HG02938 (cell line): Measurements from ENCODE around the gene RPS6KA3.

Experiments
- ATAC-seq: cut with Tn5 transposase; IDR thresholded peaks from one replicate; pipeline ENCODE4 v1.9.1; 2021; ENCODE audit warnings: mild to moderate bottlenecking, moderate library complexity; ENCODE audit not compliant: unreplicated experiment

Gene RPS6KA3

DNA sequence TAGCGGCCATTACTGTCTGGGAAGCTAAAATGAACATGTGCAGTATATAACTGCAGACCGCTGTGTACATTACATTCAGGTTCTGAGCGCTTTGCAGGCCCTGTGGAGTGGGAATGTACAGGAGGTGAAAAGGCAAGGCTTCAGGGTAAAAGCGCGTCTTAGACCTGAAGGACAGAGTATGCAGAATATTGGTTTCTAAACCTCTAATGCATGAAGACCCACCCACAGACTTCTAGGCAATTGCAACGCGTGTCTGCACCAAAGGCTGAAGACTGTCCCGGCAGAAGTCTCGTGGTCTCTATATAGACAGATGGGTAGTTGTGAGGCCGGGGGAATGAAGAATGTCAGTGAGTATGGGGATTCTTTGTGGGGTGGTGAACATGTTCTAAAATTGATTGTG is 155.4 kb downstream of the RPS6KA3 start:
- no peak for ATAC-seq

DNA sequence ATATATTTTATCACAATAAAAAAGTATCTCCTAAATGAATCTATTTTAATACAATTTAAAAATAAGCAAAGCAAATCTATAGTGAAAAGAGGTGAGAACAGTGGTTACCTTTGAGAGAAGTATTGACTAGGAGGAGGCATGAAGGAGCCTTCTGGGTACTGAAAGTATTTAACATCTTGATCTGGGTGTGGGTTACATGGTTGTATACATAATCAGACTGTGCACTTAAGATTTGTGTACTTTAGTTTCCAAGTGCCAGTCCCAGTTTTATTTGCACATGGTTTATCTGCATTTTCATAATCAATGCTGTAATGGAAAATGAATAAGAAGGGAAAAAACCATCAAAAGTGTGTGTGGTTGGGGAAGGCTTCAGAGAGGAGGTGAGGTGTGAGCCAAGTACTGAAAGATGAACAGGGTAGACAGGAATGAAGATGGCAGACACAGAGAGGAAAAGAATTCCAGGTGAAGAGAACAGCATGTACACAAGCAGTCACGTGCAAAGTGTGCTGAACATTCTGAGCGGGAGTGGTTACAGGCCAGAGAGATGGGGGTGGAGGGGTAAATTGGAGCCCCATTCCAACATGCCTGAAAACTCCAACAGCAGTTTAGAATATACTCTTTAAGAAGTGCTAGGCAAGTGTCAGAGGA is 164.7 kb downstream of the RPS6KA3 start:
- ATAC-seq: no peak
